MCF 10A (cell line): Measurements from ENCODE around the gene IL16. TPM values are rescaled to one million over a fixed set of nuclear protein-coding genes. Genes with fewer than 3 reads are reported as not detected.
A peak's percentile ranks its signal among the peaks of the same experiment; 100 is the strongest.

Experiments used
- BruUV-seq: library from RNA; stranded (reverse); fragments of 400-500 nt; replicated peaks from 2 replicates; lab custom pipeline; 2021; lab: Mats Ljungman, UMichigan
- CTCF ChIA-PET: fragments of 300-600 bp; sonication (Branson Sonifier 250); formaldehyde crosslinking; extraction: SDS; loops from one replicate; lab custom pipeline; 2021; ENCODE audit warnings: antibody characterized with exemption, inconsistent platforms; lab: Yijun Ruan, JAX
- POLR2A ChIA-PET: fragments of 300-600, 350-650 bp; sonication (Branson Sonifier 250); formaldehyde crosslinking; extraction: SDS; loops from one replicate; lab custom pipeline; 2020; ENCODE audit warnings: antibody characterized with exemption, inconsistent platforms; lab: Yijun Ruan, JAX
- DNase-seq: peaks from one replicate; pipeline ENCODE4 v3.0.0-alpha.2; 2018; ENCODE audit not compliant: unreplicated experiment
- H3K27ac Mint-ChIP-seq: one replicate; pipeline ENCODE4 v1.8.0; 2022; ENCODE audit warnings: mild to moderate bottlenecking, low read depth, mixed read lengths; ENCODE audit not compliant: unreplicated experiment
- H3K27me3 Mint-ChIP-seq: one replicate; pipeline ENCODE4 v1.8.0; 2022; ENCODE audit warnings: mixed read lengths; ENCODE audit not compliant: insufficient read depth, unreplicated experiment
- H3K36me3 Mint-ChIP-seq: one replicate; pipeline ENCODE4 v1.8.0; 2022; ENCODE audit warnings: mild to moderate bottlenecking, moderate library complexity, mixed read lengths; ENCODE audit not compliant: insufficient read depth, unreplicated experiment
- H3K4me1 Mint-ChIP-seq: one replicate; pipeline ENCODE4 v1.8.0; 2022; ENCODE audit warnings: mixed read lengths; ENCODE audit not compliant: insufficient read depth, unreplicated experiment
- H3K4me3 Mint-ChIP-seq: one replicate; pipeline ENCODE4 v1.8.0; 2022; ENCODE audit warnings: mild to moderate bottlenecking, moderate library complexity, mixed read lengths; ENCODE audit not compliant: unreplicated experiment
- H3K9me3 Mint-ChIP-seq: one replicate; pipeline ENCODE4 v1.8.0; 2022; ENCODE audit warnings: mixed read lengths; ENCODE audit not compliant: unreplicated experiment
- intact Hi-C: fragments of 100-400 bp; cut with micrococcal nuclease; formaldehyde crosslinking; loops from 2 replicates; pipeline ENCODE4 v1.14.1; 2022
- total RNA-seq: library from RNA; stranded (reverse); gene quantifications from 2 replicates; pipeline ENCODE4 v1.2.3, GENCODE V29; 2022
- TF ChIP-seq, protein P1 (sequence below): fragments of 200-600 bp; IDR thresholded peaks from one replicate; pipeline ENCODE4 v1.8.0; 2022; ENCODE audit warnings: antibody characterized with exemption, mild to moderate bottlenecking; ENCODE audit not compliant: unreplicated experiment

The IL16 gene
- total RNA-seq, 1 experiment from 2014 or later, result 0.72 TPM

DNA sequence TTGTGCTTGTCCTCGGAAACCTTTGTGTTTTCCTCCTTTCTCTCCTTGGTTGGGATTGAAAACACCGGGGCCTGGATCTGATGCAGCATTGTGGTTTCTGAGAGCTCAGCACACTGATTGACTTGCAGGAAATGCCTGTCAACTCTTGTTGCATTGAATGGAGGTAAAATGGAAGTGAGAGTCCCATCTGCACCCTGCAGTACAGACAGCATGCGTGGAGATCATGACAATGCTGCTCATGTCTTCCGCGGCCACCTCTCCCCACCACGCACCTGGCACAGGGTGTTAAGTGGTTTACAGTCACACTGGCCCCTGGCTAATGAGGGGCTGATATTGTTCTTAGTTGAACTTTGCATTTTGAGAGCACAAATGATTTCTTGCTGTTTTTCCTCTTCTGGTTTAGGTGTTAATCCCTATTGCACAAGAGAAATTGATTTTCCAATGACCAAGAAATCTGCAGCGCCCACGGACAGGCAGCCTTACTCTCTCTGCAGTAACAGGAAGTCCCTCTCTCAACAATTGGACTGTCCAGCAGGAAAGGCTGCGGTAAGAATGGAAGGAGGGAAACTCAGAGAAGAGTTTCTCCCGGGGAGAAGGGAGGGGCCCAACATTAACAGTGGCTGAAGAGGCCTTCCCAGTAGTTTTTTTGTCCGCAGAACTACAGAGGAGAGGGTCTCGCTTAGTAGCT, 68.7 kb downstream of the IL16 start:
- Mint-ChIP-seq H3K4me1 (peaks cover 9% of the 10 kb centered on the region), H3K27ac (no peak overlapping the region), H3K9me3 (no peaks in the 10 kb centered on the region), H3K27me3 (no peaks in the 10 kb centered on the region), H3K36me3 (no peaks in the 10 kb centered on the region), H3K4me3 (peak overlapping the region; percentile 37)
- POLR2A ChIA-PET, result interaction anchor here (0.8 to 1.6 kb wide), 5 partner anchors 105 to 162 kb away, joined by 3 to 12 read pairs (median 4); no protein-coding TSS in a partner anchor
- CTCF ChIA-PET, result interaction anchor here (0.6 to 10.7 kb wide), 98 partner anchors 8 to 1927 kb away, joined by 3 to 459 read pairs (median 6); partner anchors contain the start of genes CEMIP and CFAP161
- DNase-seq, result no peak
- TF ChIP-seq, protein P1, sequence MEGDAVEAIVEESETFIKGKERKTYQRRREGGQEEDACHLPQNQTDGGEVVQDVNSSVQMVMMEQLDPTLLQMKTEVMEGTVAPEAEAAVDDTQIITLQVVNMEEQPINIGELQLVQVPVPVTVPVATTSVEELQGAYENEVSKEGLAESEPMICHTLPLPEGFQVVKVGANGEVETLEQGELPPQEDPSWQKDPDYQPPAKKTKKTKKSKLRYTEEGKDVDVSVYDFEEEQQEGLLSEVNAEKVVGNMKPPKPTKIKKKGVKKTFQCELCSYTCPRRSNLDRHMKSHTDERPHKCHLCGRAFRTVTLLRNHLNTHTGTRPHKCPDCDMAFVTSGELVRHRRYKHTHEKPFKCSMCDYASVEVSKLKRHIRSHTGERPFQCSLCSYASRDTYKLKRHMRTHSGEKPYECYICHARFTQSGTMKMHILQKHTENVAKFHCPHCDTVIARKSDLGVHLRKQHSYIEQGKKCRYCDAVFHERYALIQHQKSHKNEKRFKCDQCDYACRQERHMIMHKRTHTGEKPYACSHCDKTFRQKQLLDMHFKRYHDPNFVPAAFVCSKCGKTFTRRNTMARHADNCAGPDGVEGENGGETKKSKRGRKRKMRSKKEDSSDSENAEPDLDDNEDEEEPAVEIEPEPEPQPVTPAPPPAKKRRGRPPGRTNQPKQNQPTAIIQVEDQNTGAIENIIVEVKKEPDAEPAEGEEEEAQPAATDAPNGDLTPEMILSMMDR, result no peak
- BruUV-seq, result no TSS peak
- intact Hi-C loops, result loop anchor here (5.0 kb wide), 2 partner anchors 288 to 808 kb away; no protein-coding TSS in a partner anchor

- no peaks in the 10 kb centered on the region for H3K27me3 Mint-ChIP-seq
- CTCF ChIA-PET, result interaction anchor here (0.5 to 10.7 kb wide), 131 partner anchors 8 to 1928 kb away, joined by 3 to 459 read pairs (median 4); partner anchors contain the start of genes CEMIP and CFAP161
- no peak overlapping the region for H3K27ac Mint-ChIP-seq
- H3K4me3 Mint-ChIP-seq, result peak overlapping the region; percentile 37
- TF ChIP-seq, protein P1, result peak; percentile 85
- intact Hi-C loops, result loop anchor here (1.0 to 5.0 kb wide), 6 partner anchors 155 to 809 kb away; partner anchors contain the start of genes CEMIP and TLNRD1
- no peaks in the 10 kb centered on the region for H3K9me3 Mint-ChIP-seq
- POLR2A ChIA-PET, result interaction anchor here (0.8 to 1.6 kb wide), 10 partner anchors 106 to 170 kb away, joined by 3 to 12 read pairs (median 3); no protein-coding TSS in a partner anchor
- no TSS peak for BruUV-seq
- peaks cover 9% of the 10 kb centered on the region for H3K4me1 Mint-ChIP-seq
- H3K36me3 Mint-ChIP-seq, result no peaks in the 10 kb centered on the region
- peak; percentile 82 for DNase-seq
Measured at GRCh38 chr15:81265944-81266775, 69.5 kb downstream of the IL16 start.

DNA sequence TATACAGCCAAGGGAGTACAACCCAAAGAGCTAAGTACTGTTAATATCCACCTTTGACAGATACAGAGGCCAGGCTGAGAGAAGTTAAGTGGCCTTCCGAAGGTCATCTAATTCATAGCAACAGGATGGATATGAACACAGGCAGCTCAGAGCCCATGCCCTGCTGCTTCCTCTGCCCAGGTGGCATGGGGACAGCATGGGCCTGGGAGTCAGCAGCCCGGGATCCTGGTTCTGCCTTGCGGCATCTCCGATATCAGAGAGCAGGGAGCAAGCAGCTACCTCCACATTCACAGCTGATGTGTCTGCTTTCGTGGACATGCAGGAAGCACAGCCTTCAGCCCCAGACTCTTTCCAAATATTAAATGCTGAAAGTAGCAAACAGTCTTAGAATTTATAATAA, 71.7 kb downstream of the IL16 start:
- no peak for DNase-seq
- Mint-ChIP-seq H3K27me3 (no peaks in the 10 kb centered on the region), H3K4me1 (peaks cover 9% of the 10 kb centered on the region), H3K36me3 (no peaks in the 10 kb centered on the region), H3K9me3 (no peaks in the 10 kb centered on the region), H3K27ac (no peak overlapping the region), H3K4me3 (no peak overlapping the region)
- ChIA-PET POLR2A (interaction anchor here (1.0 kb wide), 1 partner anchor 165 kb away, joined by 3 read pairs; no protein-coding TSS in a partner anchor), CTCF (interaction anchor here (0.6 to 16.3 kb wide), 13 partner anchors 11 to 489 kb away, joined by 3 to 459 read pairs (median 8); partner anchors contain the start of gene CEMIP)
- BruUV-seq, result no TSS peak
- intact Hi-C loops, result loop anchor here (5.0 kb wide), 2 partner anchors 291 to 811 kb away; no protein-coding TSS in a partner anchor
- TF ChIP-seq, protein P1, result no peak
